Hematopoietic multipotent progenitor cell (in vitro differentiated cells): ENCODE data around the gene MECP2. TPM values are rescaled to one million over a fixed set of nuclear protein-coding genes. Genes with fewer than 3 reads are reported as not detected.
A peak's percentile ranks its signal among the peaks of the same experiment; 100 is the strongest.

Source experiments
- DNase-seq, 3 donors: peaks; one replicate each; pipeline ENCODE4 v3.0.0-alpha.2; 2011 to 2015; ENCODE audit warnings: low read depth in 2 of 3, low spot score in 2 of 3
- total RNA-seq: library from RNA; depleted of rRNA; stranded (reverse); fragments of >200 nt; gene quantifications from one replicate; pipeline ENCODE4 v1.2.3, GENCODE V29; 2012

Gene MECP2
- total RNA-seq, 1 donor, result 25.3 TPM

GRCh38 chrX:154039577-154039976 is 57.9 kb downstream of the MECP2 start:
- DNase-seq, result no peak

DNA sequence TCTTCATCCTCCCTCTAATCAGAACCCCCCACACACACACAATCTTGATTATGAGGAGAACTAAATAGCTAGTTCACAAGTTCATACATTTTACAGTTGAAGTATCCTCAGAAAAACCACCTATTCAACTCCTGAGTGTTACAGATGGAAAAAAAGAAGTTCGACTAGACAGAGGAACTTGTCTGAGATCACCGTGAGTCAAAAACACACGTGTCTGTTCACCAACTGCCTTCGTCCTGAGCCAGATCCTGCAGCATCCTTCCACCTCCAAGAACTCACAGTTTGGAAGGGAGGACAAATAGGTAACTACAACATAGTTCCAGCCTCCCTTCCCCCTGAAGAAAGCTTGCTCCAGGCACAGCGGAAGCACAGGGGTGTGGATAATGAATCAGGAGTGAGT is 58.9 kb downstream of the MECP2 start:
- no peak for DNase-seq

GRCh38 chrX:154037754-154038153 is 59.8 kb downstream of the MECP2 start:
- DNase-seq, result no peak

DNA sequence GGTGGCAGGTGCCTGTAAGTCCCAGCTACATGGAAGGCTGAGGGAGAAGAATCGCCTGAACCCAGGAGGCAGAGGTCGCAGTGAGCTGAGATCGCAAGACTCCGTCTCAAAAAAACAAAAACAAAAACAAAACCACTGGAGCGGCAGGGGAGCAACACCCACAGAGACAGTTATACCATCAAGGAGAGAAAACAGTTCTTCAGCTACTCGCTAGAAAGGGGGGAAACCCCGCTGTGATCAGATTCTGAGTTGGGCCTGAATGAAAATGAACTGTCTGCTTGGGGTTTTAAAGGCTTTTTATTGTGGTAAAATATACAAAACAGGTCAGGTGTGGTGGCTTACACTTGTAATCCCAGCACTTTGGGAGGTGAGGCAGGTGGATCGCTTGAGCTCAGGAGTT is 61.0 kb downstream of the MECP2 start:
- no peak for DNase-seq

- no peak for DNase-seq
Observed at GRCh38 chrX:154033848-154034247, 63.7 kb downstream of the MECP2 start.

DNA sequence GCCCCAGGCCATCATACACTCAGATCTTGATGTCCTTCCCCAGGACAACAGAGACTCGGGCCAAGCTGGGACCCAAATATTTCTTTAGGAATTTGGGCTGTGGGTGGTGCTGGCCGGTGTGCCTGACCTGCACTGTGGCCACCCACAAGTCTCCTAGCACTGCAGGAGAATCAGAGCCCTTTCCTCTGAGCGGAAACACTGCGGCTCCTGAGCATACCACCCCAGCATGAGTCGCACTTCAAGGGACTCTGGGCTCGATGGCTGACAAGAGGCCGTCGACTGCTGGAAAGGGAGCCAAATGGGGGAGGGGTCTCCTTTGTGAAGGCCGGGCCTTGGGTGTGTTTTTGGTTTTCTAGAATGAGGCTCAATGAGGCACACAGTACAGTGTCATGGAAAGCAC is 64.9 kb downstream of the MECP2 start:
- no peak for DNase-seq

- DNase-seq, result no peak
Observed at GRCh38 chrX:154032160-154032559, 65.4 kb downstream of the MECP2 start.

DNA sequence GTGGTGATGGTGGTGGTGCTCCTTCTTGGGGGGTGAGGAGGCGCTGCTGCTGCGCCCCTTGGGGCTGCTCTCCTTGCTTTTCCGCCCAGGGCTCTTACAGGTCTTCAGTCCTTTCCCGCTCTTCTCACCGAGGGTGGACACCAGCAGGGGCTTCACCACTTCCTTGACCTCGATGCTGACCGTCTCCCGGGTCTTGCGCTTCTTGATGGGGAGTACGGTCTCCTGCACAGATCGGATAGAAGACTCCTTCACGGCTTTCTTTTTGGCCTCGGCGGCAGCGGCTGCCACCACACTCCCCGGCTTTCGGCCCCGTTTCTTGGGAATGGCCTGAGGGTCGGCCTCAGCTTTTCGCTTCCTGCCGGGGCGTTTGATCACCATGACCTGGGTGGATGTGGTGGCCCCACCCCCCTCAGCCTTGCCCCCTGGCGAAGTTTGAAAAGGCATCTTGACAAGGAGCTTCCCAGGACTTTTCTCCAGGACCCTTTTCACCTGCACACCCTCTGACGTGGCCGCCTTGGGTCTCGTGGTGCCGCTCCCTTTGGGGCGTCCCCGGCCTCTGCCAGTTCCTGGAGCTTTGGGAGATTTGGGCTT is 66.7 kb downstream of the MECP2 start:
- DNase-seq, result no peak

- no peak for DNase-seq
Observed at GRCh38 chrX:154030266-154030665, 67.3 kb downstream of the MECP2 start.

DNA sequence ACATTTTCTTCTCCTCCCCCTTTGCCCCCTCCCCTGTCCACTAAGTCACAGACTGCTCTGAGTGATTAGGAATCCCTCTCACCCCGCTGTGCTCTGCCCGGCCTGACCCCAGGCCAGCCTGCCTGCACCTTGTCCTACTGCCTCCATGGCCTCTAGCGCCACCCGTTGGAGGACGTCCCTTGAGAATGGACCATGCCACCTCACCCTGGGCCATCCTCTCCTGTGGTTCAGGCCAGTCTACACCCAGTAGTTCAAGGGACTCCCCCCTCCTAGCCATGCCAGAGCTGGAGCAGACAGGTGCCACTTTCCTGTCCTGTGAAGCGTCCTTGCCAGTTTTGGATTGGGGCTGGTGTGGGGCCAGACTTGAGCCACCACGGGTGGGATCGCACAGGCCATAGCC is 68.1 kb downstream of the MECP2 start:
- no peak for DNase-seq

- no peak for DNase-seq
Observed at GRCh38 chrX:154028502-154029184, 68.9 kb downstream of the MECP2 start.

DNA sequence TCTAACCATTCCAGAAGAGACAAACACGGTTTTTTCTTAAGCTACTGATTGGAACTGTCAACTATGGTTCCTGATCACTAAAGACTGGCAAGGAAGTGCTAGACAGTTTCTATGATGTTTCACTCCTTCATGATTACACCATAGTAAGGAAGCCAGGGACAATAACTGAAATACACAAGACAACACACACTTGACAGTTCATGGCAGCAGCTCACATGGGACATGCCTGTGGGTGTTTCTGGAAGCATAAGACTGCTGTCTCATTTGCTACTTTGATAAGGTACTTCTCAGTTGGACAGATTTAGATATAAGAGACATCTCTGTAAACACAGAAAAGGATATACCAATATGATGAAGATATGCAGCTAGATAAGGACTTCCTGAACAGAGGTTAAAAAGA is 69.5 kb downstream of the MECP2 start:
- DNase-seq, result no peak

DNA sequence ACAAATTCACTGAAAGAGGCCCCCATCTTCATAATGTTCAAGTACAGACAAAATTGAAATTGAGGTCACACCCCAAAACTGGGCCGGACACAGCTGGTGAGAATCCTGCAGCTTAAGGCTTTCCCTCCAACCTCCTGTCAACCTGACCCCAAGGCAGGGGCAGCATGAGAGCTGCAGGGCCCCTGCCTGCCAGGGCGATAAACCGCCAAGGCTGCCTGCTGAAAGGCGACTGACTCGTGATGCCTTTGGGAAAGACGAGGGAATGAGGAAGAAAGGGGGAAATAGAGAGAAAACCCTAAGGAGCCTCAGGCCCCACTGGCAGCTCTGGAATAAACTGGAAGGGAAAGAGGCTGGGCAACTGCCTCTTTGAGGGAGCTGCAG is 70.5 kb downstream of the MECP2 start:
- no peak for DNase-seq

DNA sequence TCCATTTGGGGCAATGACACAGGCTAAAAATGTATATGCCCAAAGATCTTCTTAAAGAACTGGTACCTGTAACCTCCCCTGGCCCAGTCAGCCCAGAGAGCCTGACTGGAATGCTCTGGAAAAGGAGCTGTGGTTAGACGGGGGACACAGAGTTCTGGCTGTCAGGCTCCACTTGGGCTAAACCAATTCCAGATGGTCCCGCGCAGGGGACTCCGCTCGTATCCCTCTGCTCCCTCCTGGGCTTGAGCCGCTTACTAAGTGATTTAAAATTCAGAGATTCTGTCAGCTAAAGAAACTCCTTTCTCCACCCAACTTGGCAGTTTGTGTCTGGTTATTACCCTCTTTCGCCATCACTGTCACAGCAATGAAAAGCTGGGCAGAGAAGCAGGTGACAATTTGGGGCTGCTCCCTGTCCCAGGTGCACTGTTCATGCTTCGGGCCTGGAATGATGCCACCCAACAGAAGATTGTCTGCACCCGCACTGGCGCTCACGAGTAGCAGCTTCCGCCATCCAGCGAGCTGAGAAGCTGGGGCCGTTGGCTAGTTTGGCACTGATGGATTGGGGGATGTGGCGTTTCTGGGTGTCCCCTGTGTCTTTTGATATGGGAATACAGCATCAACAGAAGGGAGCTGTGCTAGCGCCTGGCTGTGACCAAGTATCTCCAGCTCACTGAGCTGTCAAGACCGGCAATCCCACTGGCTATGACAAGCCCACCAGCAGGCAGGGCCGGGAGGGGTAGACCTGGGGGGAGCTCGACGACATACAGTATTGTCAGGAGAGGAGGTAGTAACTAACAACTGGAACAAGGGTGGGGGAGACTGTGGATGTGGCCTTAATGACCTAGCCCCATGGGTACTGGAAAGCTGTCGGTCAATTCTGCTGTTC is 71.1 kb downstream of the MECP2 start:
- DNase-seq, result no peak

DNA sequence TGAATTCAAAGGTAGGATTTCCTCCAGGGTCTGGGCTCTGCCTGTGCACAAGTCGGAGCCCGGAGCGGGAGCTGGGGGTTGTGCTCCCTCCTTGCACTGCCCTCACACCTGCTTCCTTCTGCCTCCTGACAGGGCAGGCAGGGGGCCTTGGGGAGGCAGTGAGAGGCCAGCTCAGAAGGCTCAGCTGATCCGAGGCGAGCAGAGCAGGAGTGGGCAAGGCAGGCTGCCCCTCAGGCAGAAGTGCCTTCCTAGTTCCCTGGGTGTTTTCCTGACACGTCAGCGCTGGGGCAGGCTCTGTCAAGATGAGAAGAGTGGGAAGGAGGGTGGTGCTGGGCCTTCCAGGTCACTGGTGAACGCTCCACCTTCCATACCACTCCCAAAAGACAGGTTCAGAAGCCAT is 72.3 kb downstream of the MECP2 start:
- DNase-seq, result no peak

GRCh38 chrX:154024271-154024670 is 73.2 kb downstream of the MECP2 start:
- DNase-seq, result no peak

DNA sequence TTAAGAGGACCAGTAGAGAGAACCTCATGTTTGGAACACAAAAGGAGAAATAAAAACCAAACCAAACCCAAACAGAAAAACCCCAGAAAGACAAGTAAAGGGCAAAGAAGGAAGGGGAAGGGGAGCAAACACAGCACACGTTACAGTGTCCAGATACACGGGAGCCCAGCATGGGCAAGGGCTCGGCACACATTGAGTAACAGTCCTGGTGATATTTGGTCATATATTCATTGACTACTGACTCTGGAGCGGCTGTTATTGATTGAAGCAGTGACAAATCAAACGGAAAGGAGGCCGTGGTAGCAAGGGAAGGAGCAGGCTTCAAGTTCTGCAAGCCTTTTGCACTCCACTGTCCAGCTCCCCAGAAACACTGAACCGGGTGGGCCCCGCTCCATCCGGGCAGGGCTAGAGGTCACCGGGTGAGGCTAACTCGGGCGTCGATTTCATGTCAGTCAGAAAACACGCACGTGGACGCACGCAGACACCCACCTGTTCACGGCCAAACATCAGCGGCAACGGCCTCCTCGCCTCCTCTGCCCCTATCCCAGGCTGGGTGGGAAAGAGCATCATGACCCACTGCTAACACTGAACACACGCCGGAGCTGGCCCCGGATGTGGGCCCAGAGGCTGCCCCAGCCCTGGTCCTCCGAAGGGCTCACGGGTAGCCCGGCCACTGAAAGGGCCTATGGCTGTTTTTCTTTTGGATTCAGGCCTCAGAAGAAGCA is 74.1 kb downstream of the MECP2 start:
- DNase-seq, result no peak

DNA sequence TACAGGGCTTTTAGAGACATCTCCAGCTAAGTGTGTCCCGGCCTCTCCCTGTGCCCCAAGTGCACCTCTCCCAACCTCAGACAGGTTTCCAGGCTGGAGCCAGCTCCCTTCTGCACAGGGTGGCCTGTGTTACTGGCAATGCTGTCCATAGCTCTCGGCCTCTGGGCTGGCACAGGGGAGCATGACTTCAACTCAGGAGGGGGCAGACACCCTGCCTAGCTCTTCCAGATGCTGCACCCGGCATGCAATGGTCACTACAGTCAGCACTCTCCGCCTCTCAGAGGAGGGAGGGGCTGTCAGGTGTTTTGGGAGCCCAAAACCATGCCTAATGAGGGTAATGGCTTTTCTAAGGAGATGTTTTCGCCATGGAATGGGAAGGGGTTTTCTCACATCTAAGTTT is 75.4 kb downstream of the MECP2 start:
- DNase-seq, result no peak

DNA sequence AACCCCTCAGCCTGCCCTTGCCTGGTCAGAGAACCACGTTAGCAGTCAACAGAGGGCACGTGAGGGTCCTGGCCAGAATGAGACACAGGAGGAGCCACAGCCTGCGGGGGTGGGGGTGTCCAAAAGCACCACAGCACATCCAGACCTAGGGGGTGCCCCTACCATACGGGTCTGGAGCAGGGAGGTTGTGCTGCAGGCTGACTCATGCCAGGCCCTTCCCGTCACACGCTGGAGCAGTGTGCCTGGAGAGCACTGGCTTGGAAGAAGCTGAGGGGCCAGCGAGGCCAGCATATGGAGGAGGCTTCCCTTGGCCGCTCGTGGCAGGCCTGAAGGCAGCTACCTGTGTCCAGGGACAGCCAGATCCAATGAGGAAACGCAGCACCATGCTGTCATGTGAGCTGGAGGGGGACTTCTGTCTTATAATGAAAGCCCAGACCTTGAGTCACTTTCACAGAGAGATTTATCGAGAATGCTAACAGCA is 76.3 kb downstream of the MECP2 start:
- DNase-seq, result peak in 1 of 3 donors; percentile 40

GRCh38 chrX:154020536-154021115 is 76.9 kb downstream of the MECP2 start:
- DNase-seq, result no peak
